ENCODE measurements around the gene HTR6.

Gene HTR6

DNA sequence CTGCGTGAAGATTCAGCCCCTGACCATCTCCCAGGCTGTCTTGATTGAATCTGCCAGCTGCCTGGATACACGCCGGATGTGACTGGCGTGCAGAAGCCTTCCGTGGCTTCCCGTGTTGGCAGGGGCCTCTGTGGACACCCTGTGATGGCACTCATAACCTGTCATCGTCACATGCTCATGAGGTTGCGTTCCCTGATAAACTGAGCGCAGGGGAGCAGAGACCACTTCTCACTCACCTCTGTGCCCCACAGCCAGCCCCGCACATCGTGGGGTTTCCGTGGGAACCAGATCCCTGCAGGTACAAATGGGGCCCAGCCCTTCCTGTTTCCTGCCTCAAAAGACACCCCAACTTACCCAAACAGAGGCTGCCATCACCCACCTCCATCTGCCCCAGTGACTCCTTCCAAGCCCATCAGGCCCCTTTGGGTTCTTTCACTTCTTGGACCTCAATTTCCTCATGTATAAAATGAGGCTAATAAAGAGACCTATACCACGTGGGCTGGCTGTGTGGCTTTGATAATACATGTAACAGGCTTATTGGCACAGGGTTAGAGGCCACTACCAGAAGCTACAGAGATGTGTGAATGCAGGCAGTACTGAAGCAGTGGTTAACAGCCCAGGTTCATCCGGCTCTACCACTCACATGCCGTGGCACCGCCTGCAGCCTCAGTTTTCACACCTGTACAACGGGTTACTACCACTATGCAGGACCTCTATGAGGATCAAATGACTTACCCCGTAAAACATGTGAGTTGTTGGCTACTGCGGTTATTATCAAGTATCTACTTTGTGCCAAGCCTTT, 23.6 kb downstream of the HTR6 start:
- Histone ChIP-seq H3K9me3 (ENCODE audit: control insufficient read depth, low read length) (peaks cover 4% of the 10 kb centered on the region), H3K4me3 (ENCODE audit: insufficient read depth in 1 of 2, low read depth in 1 of 2, low read length in 2 of 2) (no peak overlapping the region), H3K27me3 (ENCODE audit: control insufficient read depth in 1 of 2, insufficient read depth in 1 of 2, low read length in 2 of 2) (no peaks in the 10 kb centered on the region), H3K4me1 (ENCODE audit: control insufficient read depth, insufficient read depth, low read depth, low read length) (no peaks in the 10 kb centered on the region), H3K79me1 (replicated peaks; ENCODE audit: low read length, poor library complexity, severe bottlenecking) (no peaks in the 10 kb centered on the region), H4K91ac (ENCODE audit: low read length) (no peak overlapping the region), H2AFZ (ENCODE audit: low read depth, low read length) (no peak overlapping the region), H4K8ac (ENCODE audit: low read length) (no peak overlapping the region), H3K9ac (ENCODE audit: low read length) (no peak overlapping the region), H3K36me3 (ENCODE audit: control insufficient read depth in 1 of 2, insufficient read depth in 2 of 2, low read depth in 1 of 2, low read length in 2 of 2) (peaks cover 16 to 24% of the 10 kb centered on the region in 2 experiments), H3K23ac (ENCODE audit: low read length in 2 of 2) (no peak overlapping the region), H2BK15ac (ENCODE audit: low read depth, poor library complexity, severe bottlenecking) (no peak overlapping the region), H3K14ac (ENCODE audit: low read length in 2 of 2) (no peak overlapping the region), H3K4ac (ENCODE audit: low read depth in 1 of 2, low read length in 2 of 2) (no peak overlapping the region), H2BK5ac (ENCODE audit: low read depth, low read length, poor library complexity, severe bottlenecking) (no peak overlapping the region), H2BK12ac (ENCODE audit: low read length in 2 of 2) (no peak overlapping the region), H2BK120ac (ENCODE audit: low read depth, low read length) (no peak overlapping the region), H3K27ac (ENCODE audit: low read length, poor library complexity, severe bottlenecking) (no peak overlapping the region), H3K4me2 (ENCODE audit: low read length, poor library complexity, severe bottlenecking) (no peak overlapping the region), H3K18ac (ENCODE audit: low read depth in 1 of 2, low read length in 2 of 2) (no peak overlapping the region), H2AK5ac (ENCODE audit: low read length, severe bottlenecking) (no peak overlapping the region)
- DNase-seq: no peak
- 88% methylated on average over 19 of the region's 19 CpGs for WGBS

DNA sequence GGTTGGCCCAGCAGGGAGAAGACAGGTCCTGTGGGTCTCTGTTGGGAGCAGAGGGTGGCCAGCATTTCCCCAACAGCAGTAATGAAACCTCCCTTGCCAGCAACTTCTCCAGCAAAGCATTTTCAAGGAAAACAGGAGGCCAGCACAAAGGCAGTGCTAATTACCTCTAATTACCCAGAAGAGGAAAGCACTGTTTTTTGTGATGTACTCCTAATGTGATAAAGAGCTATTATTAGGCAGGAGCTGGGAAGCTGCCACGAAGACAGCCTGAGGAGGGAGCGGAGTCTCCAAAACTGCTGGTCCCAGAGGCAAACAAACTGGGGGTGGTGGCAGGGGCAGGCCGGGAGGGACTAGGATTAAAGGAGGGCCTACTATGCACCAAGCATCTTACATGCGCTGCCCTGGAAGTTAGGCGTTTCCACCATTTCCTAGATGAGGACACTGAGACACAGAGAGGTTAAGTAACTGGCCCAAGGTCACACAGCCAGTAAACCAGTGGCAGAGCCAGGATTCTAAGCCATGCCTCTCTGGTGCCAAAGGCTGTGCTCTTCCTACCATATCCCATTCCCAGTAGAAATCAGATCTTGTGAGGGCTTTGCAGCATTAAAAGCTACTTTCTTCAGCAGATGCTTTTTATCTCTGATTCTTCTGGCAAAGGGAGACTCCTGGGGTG, 24.5 kb downstream of the HTR6 start:
- Histone ChIP-seq H2BK12ac (ENCODE audit: low read length in 2 of 2) (no peak overlapping the region), H2AFZ (ENCODE audit: low read depth, low read length) (no peak overlapping the region), H3K4me1 (ENCODE audit: control insufficient read depth, insufficient read depth, low read depth, low read length) (no peaks in the 10 kb centered on the region), H2BK120ac (ENCODE audit: low read depth, low read length) (no peak overlapping the region), H3K36me3 (ENCODE audit: control insufficient read depth in 1 of 2, insufficient read depth in 2 of 2, low read depth in 1 of 2, low read length in 2 of 2) (peaks cover 26 to 29% of the 10 kb centered on the region in 2 experiments), H3K27ac (ENCODE audit: low read length, poor library complexity, severe bottlenecking) (no peak overlapping the region), H3K9ac (ENCODE audit: low read length) (no peak overlapping the region), H3K4me3 (ENCODE audit: insufficient read depth in 1 of 2, low read depth in 1 of 2, low read length in 2 of 2) (no peak overlapping the region), H4K8ac (ENCODE audit: low read length) (no peak overlapping the region), H3K27me3 (ENCODE audit: control insufficient read depth in 1 of 2, insufficient read depth in 1 of 2, low read length in 2 of 2) (no peaks in the 10 kb centered on the region), H2BK5ac (ENCODE audit: low read depth, low read length, poor library complexity, severe bottlenecking) (no peak overlapping the region), H3K14ac (ENCODE audit: low read length in 2 of 2) (no peak overlapping the region), H3K79me1 (replicated peaks; ENCODE audit: low read length, poor library complexity, severe bottlenecking) (no peaks in the 10 kb centered on the region), H2AK5ac (ENCODE audit: low read length, severe bottlenecking) (no peak overlapping the region), H3K4ac (ENCODE audit: low read depth in 1 of 2, low read length in 2 of 2) (no peak overlapping the region), H3K4me2 (ENCODE audit: low read length, poor library complexity, severe bottlenecking) (no peak overlapping the region), H2BK15ac (ENCODE audit: low read depth, poor library complexity, severe bottlenecking) (no peak overlapping the region), H3K9me3 (ENCODE audit: control insufficient read depth, low read length) (peaks cover 4% of the 10 kb centered on the region), H3K23ac (ENCODE audit: low read length in 2 of 2) (no peak overlapping the region), H4K91ac (ENCODE audit: low read length) (no peak overlapping the region), H3K18ac (ENCODE audit: low read depth in 1 of 2, low read length in 2 of 2) (no peak overlapping the region)
- 50% methylated on average over 5 of the region's 5 CpGs for WGBS
- no peak for DNase-seq

DNA sequence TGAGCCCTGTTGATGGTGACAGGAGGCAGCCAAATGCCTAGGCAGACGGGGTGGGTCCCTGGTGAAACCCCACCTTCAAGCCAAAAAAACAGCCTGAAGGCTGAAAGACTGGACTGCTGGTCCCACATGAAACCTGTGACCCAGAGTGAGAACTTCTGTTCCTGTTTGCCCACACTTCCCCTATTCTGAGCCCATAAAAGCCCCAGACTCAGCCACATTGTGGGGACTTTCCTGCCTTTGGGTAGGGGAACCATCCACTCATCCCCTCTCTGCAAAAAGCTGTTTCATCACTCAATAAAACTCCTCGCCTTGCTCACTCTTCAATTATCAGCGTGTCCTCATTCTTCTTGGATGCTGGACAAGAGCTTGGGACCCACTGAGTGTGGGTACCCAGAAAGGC, 25.2 kb downstream of the HTR6 start:
- Histone ChIP-seq H2BK120ac (ENCODE audit: low read depth, low read length) (no peak overlapping the region), H2BK15ac (ENCODE audit: low read depth, poor library complexity, severe bottlenecking) (no peak overlapping the region), H2BK5ac (ENCODE audit: low read depth, low read length, poor library complexity, severe bottlenecking) (no peak overlapping the region), H3K18ac (ENCODE audit: low read depth in 1 of 2, low read length in 2 of 2) (no peak overlapping the region), H3K9me3 (ENCODE audit: control insufficient read depth, low read length) (peaks cover 4% of the 10 kb centered on the region), H3K14ac (ENCODE audit: low read length in 2 of 2) (no peak overlapping the region), H3K4me1 (ENCODE audit: control insufficient read depth, insufficient read depth, low read depth, low read length) (no peaks in the 10 kb centered on the region), H3K27me3 (ENCODE audit: control insufficient read depth in 1 of 2, insufficient read depth in 1 of 2, low read length in 2 of 2) (no peaks in the 10 kb centered on the region), H3K4me3 (ENCODE audit: insufficient read depth in 1 of 2, low read depth in 1 of 2, low read length in 2 of 2) (no peak overlapping the region), H3K4me2 (ENCODE audit: low read length, poor library complexity, severe bottlenecking) (no peak overlapping the region), H2BK12ac (ENCODE audit: low read length in 2 of 2) (no peak overlapping the region), H2AK5ac (ENCODE audit: low read length, severe bottlenecking) (no peak overlapping the region), H3K36me3 (ENCODE audit: control insufficient read depth in 1 of 2, insufficient read depth in 2 of 2, low read depth in 1 of 2, low read length in 2 of 2) (peaks cover 32 to 34% of the 10 kb centered on the region in 2 experiments), H3K9ac (ENCODE audit: low read length) (no peak overlapping the region), H3K79me1 (replicated peaks; ENCODE audit: low read length, poor library complexity, severe bottlenecking) (no peaks in the 10 kb centered on the region), H3K27ac (ENCODE audit: low read length, poor library complexity, severe bottlenecking) (no peak overlapping the region), H3K23ac (ENCODE audit: low read length in 2 of 2) (no peak overlapping the region), H4K91ac (ENCODE audit: low read length) (no peak overlapping the region), H2AFZ (ENCODE audit: low read depth, low read length) (no peak overlapping the region), H4K8ac (ENCODE audit: low read length) (no peak overlapping the region), H3K4ac (ENCODE audit: low read depth in 1 of 2, low read length in 2 of 2) (no peak overlapping the region)
- WGBS: 94% methylated on average over 3 of the region's 3 CpGs
- DNase-seq: no peak

DNA sequence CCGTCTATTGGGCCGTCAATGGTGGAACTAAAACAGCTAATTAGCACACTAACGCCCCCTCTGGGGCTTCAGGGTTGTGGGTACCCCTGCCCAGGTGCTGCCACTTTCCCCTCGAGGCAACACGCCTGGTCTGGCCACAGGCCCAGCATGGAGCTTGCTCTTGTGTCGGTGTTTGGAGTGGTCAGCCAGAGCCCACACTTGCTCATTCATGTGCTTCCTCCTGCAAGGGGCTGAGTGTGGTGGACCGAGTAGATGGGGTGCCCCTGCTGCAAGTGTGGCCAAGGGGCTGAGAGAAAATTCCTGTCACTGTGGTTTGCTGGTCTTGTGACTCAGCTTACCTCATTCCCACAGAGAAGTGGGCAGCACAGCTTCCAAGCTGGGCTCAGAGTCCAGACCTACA, 25.7 kb downstream of the HTR6 start:
- Histone ChIP-seq H2AK5ac (ENCODE audit: low read length, severe bottlenecking) (no peak overlapping the region), H3K27me3 (ENCODE audit: control insufficient read depth in 1 of 2, insufficient read depth in 1 of 2, low read length in 2 of 2) (no peaks in the 10 kb centered on the region), H2BK12ac (ENCODE audit: low read length in 2 of 2) (no peak overlapping the region), H3K4ac (ENCODE audit: low read depth in 1 of 2, low read length in 2 of 2) (no peak overlapping the region), H2BK15ac (ENCODE audit: low read depth, poor library complexity, severe bottlenecking) (no peak overlapping the region), H2BK5ac (ENCODE audit: low read depth, low read length, poor library complexity, severe bottlenecking) (no peak overlapping the region), H3K9ac (ENCODE audit: low read length) (no peak overlapping the region), H3K4me2 (ENCODE audit: low read length, poor library complexity, severe bottlenecking) (no peak overlapping the region), H2AFZ (ENCODE audit: low read depth, low read length) (no peak overlapping the region), H4K91ac (ENCODE audit: low read length) (no peak overlapping the region), H4K8ac (ENCODE audit: low read length) (no peak overlapping the region), H3K27ac (ENCODE audit: low read length, poor library complexity, severe bottlenecking) (no peak overlapping the region), H3K23ac (ENCODE audit: low read length in 2 of 2) (no peak overlapping the region), H3K4me3 (ENCODE audit: insufficient read depth in 1 of 2, low read depth in 1 of 2, low read length in 2 of 2) (no peak overlapping the region), H3K14ac (ENCODE audit: low read length in 2 of 2) (no peak overlapping the region), H2BK120ac (ENCODE audit: low read depth, low read length) (no peak overlapping the region), H3K36me3 (ENCODE audit: control insufficient read depth in 1 of 2, insufficient read depth in 2 of 2, low read depth in 1 of 2, low read length in 2 of 2) (peaks cover 34 to 36% of the 10 kb centered on the region in 2 experiments), H3K79me1 (replicated peaks; ENCODE audit: low read length, poor library complexity, severe bottlenecking) (no peaks in the 10 kb centered on the region), H3K4me1 (ENCODE audit: control insufficient read depth, insufficient read depth, low read depth, low read length) (no peaks in the 10 kb centered on the region), H3K18ac (ENCODE audit: low read depth in 1 of 2, low read length in 2 of 2) (no peak overlapping the region), H3K9me3 (ENCODE audit: control insufficient read depth, low read length) (peaks cover 4% of the 10 kb centered on the region)
- no peak for DNase-seq
- 75% methylated on average over 7 of the region's 7 CpGs for WGBS

Data from mesenchymal stem cell (in vitro differentiated cells and primary cell).